GM12864 (cell line): ENCODE results near the gene CRYGS.
A peak's percentile ranks its signal among the peaks of the same experiment; 100 is the strongest.
"Not testable (repeated sequence)": the region's sequence is repeated elsewhere in the genome, so short reads cannot be mapped to it uniquely, and the experiment has no call there.

Experiments used
- DNase-seq: peaks from one replicate; pipeline ENCODE4 v3.0.0-alpha.2; 2011; ENCODE audit warnings: low read depth
- H3K4me3 ChIP-seq: 2 replicates; pipeline ENCODE4 v1.5.1; 2011; ENCODE audit warnings: mild to moderate bottlenecking, low read depth, low read length, control low read depth
- CTCF ChIP-seq: IDR thresholded peaks from 2 replicates; pipeline ENCODE4 v1.5.1; 2011; ENCODE audit warnings: low read depth, mild to moderate bottlenecking, moderate library complexity, low read length, control low read depth, inconsistent platforms; ENCODE audit errors: missing control alignments

CRYGS gene

DNA sequence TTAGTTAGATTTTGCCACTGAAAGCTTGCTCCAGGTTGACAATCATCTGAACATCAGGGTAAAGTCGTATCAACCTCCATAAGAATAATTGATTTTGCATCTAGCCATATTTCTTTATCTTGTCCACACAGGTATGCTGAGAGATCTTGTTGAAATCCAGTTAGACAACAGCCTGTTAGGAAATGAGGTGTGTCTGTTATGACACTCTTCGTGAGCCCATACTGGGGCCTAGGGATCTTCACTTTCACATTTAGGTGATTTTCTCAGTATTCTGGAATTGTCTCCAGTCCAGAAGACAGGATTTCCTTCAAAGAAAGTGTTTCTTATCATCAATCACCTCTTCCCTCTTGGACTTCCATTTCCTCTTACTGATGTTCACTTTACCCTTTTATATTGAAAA lies 44.5 kb upstream of the CRYGS start:
- no peak for DNase-seq
- no peak overlapping the region for H3K4me3 ChIP-seq
- no peak for TF ChIP-seq CTCF

GRCh38 chr3:186587183-186587582 lies 43.0 kb upstream of the CRYGS start:
- no peak overlapping the region for H3K4me3 ChIP-seq
- no peak for TF ChIP-seq CTCF
- no peak for DNase-seq

GRCh38 chr3:186586245-186586644 lies 42.1 kb upstream of the CRYGS start:
- not testable (repeated sequence) for DNase-seq, H3K4me3 ChIP-seq

- no peak overlapping the region for H3K4me3 ChIP-seq
- no peak for TF ChIP-seq CTCF
- no peak for DNase-seq
Observed at GRCh38 chr3:186583831-186584230, 39.7 kb upstream of the CRYGS start.

DNA sequence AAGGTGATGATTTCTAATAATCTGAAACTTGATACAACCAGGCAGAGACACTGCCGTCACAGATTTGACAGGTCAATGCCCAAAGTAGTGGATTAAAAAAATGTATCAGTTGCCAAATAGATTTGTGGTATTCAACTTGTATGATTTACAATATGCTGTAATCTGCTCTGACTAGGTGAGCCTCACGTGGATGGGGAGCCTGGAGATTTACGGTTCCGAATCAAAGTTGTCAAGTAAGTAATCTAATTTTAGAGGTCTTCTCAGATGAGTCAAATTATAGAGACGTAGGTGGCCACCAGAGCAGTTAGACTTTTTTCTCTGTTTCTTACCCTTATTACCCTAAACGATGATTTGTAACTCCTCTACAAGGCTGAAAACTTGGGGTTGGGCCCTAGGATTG lies 38.4 kb upstream of the CRYGS start:
- no peak for TF ChIP-seq CTCF
- DNase-seq: no peak
- H3K4me3 ChIP-seq: no peak overlapping the region

- DNase-seq: no peak
- no peak for TF ChIP-seq CTCF
- no peak overlapping the region for H3K4me3 ChIP-seq
Observed at GRCh38 chr3:186580785-186581184, 36.6 kb upstream of the CRYGS start.

- DNase-seq: no peak
- TF ChIP-seq CTCF: no peak
Observed at GRCh38 chr3:186577521-186577920, 33.3 kb upstream of the CRYGS start.

DNA sequence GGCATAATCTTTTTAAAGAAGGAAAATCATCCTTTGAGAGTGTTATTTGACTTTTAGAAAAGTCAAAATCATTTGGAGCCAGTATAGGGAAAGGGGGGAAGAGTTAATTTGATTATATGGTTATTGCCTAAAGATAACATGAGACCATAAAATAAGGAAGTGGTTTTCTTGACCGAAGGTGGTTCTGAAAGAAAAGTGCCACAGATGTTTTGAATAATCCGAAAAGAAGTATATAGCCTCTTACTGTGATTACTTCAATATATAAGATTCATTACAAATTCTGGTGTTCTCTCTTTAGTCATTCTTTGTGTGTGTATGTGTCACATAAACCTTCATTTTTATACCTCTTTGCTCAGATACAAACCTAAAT lies 27.4 kb upstream of the CRYGS start:
- TF ChIP-seq CTCF: no peak
- DNase-seq: no peak
- peak overlapping the region; percentile 73 for H3K4me3 ChIP-seq

More at GRCh38 chr3:186577521-186577920, 33.3 kb upstream of the CRYGS start:
- no peak overlapping the region for H3K4me3 ChIP-seq
